ENCODE data around the gene PLCH2. TPM values are rescaled to one million over a fixed set of nuclear protein-coding genes. Genes with fewer than 3 reads are reported as not detected.

The PLCH2 gene
- total and polyA plus RNA-seq, 10 of the 15 experiments (the other 5 are each of a cell fraction or from before 2014, with no cell fraction given), result 0.03 to 0.73 (median 0.24) TPM; not detected in 3

DNA sequence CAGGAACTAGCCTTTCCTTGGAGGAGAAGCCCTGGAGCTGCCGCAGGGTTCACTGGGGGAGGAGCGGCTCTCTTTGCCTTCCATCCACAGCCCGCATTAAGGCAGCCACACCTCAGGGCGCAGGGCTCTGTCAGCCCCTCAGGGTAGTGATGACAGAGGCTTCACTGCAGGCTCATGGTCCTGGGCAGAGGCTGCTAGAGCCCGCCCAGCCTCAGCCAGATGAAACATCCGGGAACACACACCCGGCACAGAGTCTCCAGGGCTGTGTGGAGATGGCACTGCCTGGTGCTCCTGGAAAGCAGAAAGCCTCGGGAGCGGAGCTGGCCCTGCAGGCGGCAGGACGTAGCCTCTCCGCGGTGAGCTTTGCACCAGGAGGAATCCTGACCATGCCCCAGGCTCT is 34.3 kb upstream of the PLCH2 start (continued):
- TF ChIP-seq, protein P1, sequence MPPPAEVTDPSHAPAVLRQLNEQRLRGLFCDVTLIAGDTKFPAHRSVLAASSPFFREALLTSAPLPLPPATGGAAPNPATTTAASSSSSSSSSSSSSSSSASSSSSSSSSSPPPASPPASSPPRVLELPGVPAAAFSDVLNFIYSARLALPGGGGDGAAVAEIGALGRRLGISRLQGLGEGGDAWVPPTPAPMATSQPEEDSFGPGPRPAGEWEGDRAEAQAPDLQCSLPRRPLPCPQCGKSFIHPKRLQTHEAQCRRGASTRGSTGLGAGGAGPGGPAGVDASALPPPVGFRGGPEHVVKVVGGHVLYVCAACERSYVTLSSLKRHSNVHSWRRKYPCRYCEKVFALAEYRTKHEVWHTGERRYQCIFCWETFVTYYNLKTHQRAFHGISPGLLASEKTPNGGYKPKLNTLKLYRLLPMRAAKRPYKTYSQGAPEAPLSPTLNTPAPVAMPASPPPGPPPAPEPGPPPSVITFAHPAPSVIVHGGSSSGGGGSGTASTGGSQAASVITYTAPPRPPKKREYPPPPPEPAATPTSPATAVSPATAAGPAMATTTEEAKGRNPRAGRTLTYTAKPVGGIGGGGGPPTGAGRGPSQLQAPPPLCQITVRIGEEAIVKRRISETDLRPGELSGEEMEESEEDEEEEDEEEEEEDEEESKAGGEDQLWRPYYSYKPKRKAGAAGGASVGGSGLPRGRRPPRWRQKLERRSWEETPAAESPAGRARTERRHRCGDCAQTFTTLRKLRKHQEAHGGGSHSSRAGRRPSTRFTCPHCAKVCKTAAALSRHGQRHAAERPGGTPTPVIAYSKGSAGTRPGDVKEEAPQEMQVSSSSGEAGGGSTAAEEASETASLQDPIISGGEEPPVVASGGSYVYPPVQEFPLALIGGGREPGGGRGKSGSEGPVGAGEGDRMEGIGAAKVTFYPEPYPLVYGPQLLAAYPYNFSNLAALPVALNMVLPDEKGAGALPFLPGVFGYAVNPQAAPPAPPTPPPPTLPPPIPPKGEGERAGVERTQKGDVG (CRISPR knock-in tag; IDR thresholded peaks at IDR 0.05), result no peak
- TF ChIP-seq SPI1 (IDR thresholded peaks at IDR 0.05; ENCODE audit: borderline replicate concordance, insufficient read depth, low read depth, low read length) (no peak), ZNF384 (IDR thresholded peaks at IDR 0.05; ENCODE audit: borderline replicate concordance, low read depth, low read length) (no peak)
- TF ChIP-seq, protein P2, sequence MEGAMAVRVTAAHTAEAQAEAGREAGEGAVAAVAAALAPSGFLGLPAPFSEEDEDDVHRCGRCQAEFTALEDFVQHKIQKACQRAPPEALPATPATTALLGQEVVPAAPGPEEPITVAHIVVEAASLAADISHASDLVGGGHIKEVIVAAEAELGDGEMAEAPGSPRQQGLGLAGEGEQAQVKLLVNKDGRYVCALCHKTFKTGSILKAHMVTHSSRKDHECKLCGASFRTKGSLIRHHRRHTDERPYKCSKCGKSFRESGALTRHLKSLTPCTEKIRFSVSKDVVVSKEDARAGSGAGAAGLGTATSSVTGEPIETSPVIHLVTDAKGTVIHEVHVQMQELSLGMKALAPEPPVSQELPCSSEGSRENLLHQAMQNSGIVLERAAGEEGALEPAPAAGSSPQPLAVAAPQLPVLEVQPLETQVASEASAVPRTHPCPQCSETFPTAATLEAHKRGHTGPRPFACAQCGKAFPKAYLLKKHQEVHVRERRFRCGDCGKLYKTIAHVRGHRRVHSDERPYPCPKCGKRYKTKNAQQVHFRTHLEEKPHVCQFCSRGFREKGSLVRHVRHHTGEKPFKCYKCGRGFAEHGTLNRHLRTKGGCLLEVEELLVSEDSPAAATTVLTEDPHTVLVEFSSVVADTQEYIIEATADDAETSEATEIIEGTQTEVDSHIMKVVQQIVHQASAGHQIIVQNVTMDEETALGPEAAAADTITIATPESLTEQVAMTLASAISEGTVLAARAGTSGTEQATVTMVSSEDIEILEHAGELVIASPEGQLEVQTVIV (IDR thresholded peaks at IDR 0.05; ENCODE audit: borderline replicate concordance, partially characterized antibody), result no peak
- TF ChIP-seq, protein P3, sequence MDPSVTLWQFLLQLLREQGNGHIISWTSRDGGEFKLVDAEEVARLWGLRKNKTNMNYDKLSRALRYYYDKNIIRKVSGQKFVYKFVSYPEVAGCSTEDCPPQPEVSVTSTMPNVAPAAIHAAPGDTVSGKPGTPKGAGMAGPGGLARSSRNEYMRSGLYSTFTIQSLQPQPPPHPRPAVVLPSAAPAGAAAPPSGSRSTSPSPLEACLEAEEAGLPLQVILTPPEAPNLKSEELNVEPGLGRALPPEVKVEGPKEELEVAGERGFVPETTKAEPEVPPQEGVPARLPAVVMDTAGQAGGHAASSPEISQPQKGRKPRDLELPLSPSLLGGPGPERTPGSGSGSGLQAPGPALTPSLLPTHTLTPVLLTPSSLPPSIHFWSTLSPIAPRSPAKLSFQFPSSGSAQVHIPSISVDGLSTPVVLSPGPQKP (IDR thresholded peaks at IDR 0.05; ENCODE audit: low read depth, low read length), result no peak
- TF ChIP-seq, protein P4, sequence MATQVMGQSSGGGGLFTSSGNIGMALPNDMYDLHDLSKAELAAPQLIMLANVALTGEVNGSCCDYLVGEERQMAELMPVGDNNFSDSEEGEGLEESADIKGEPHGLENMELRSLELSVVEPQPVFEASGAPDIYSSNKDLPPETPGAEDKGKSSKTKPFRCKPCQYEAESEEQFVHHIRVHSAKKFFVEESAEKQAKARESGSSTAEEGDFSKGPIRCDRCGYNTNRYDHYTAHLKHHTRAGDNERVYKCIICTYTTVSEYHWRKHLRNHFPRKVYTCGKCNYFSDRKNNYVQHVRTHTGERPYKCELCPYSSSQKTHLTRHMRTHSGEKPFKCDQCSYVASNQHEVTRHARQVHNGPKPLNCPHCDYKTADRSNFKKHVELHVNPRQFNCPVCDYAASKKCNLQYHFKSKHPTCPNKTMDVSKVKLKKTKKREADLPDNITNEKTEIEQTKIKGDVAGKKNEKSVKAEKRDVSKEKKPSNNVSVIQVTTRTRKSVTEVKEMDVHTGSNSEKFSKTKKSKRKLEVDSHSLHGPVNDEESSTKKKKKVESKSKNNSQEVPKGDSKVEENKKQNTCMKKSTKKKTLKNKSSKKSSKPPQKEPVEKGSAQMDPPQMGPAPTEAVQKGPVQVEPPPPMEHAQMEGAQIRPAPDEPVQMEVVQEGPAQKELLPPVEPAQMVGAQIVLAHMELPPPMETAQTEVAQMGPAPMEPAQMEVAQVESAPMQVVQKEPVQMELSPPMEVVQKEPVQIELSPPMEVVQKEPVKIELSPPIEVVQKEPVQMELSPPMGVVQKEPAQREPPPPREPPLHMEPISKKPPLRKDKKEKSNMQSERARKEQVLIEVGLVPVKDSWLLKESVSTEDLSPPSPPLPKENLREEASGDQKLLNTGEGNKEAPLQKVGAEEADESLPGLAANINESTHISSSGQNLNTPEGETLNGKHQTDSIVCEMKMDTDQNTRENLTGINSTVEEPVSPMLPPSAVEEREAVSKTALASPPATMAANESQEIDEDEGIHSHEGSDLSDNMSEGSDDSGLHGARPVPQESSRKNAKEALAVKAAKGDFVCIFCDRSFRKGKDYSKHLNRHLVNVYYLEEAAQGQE (IDR thresholded peaks at IDR 0.05; ENCODE audit: low read depth, low read length), result no peak

Measured in GM12878 (cell line).